Astrocyte (in vitro differentiated cells and primary cell): ENCODE measurements around the gene RRP36. TPM values are rescaled to one million over a fixed set of nuclear protein-coding genes. Genes with fewer than 3 reads are reported as not detected.

Experiments used
- DNase-seq: peaks from one replicate; pipeline ENCODE4 v3.0.0-alpha.2; 2010; ENCODE audit warnings: low read depth
- FAIRE-seq: peaks from 2 replicates; lab custom pipeline; 2011; peaks lifted over from hg19 to GRCh38; lab: Jason Lieb, UNC
- H2AFZ ChIP-seq: 2 replicates; pipeline ENCODE4 v1.6.0; 2012; ENCODE audit warnings: low read depth, low read length, inconsistent platforms
- H3K27ac ChIP-seq: 2 replicates; pipeline ENCODE4 v1.5.1; 2011; ENCODE audit warnings: low read depth, low read length, inconsistent platforms
- H3K27me3 ChIP-seq: 2 replicates; pipeline ENCODE4 v1.6.0; 2011; ENCODE audit warnings: low read length, inconsistent platforms; ENCODE audit not compliant: insufficient read depth
- H3K36me3 ChIP-seq: 2 replicates; pipeline ENCODE4 v1.5.1; 2011; ENCODE audit warnings: low read length, inconsistent platforms; ENCODE audit not compliant: insufficient read depth
- H3K4me1 ChIP-seq: 2 replicates; pipeline ENCODE4 v1.5.1; 2011; ENCODE audit warnings: low read length, inconsistent platforms; ENCODE audit not compliant: insufficient read depth
- H3K4me2 ChIP-seq: 2 replicates; pipeline ENCODE4 v1.6.0; 2012; ENCODE audit warnings: low read length, inconsistent platforms
- H3K4me3 ChIP-seq: 2 replicates; pipeline ENCODE4 v1.5.1; 2011; ENCODE audit warnings: low read depth, mild to moderate bottlenecking, low read length, inconsistent platforms; ENCODE audit not compliant: insufficient read depth
- H3K79me2 ChIP-seq: 2 replicates; pipeline ENCODE4 v1.6.0; 2012; ENCODE audit warnings: mild to moderate bottlenecking, low read length, inconsistent platforms; ENCODE audit not compliant: insufficient read depth
- H3K9ac ChIP-seq: 2 replicates; pipeline ENCODE4 v1.6.0; 2012; ENCODE audit warnings: mild to moderate bottlenecking, low read length, inconsistent platforms
- H3K9me3 ChIP-seq: 2 replicates; pipeline ENCODE4 v1.5.1; 2012; ENCODE audit warnings: low read depth, mild to moderate bottlenecking, low read length, inconsistent platforms; ENCODE audit not compliant: insufficient read depth
- H4K20me1 ChIP-seq: 2 replicates; pipeline ENCODE4 v1.6.0; 2012; ENCODE audit warnings: low read length, inconsistent platforms; ENCODE audit not compliant: insufficient read depth
- H3K27ac Mint-ChIP-seq: one replicate; pipeline ENCODE4 v1.8.0; 2021; ENCODE audit warnings: mild to moderate bottlenecking, mixed read lengths; ENCODE audit not compliant: unreplicated experiment
- H3K27me3 Mint-ChIP-seq: one replicate; pipeline ENCODE4 v1.8.0; 2021; ENCODE audit warnings: low read depth, mixed read lengths; ENCODE audit not compliant: unreplicated experiment
- H3K36me3 Mint-ChIP-seq: one replicate; pipeline ENCODE4 v1.8.0; 2021; ENCODE audit warnings: low read depth, mixed read lengths; ENCODE audit not compliant: unreplicated experiment
- H3K4me1 Mint-ChIP-seq: one replicate; pipeline ENCODE4 v1.8.0; 2021; ENCODE audit warnings: low read depth, mixed read lengths; ENCODE audit not compliant: unreplicated experiment
- H3K4me3 Mint-ChIP-seq: one replicate; pipeline ENCODE4 v1.8.0; 2021; ENCODE audit warnings: mild to moderate bottlenecking, moderate library complexity, mixed read lengths; ENCODE audit not compliant: unreplicated experiment
- H3K9me3 Mint-ChIP-seq: one replicate; pipeline ENCODE4 v1.8.0; 2021; ENCODE audit warnings: mild to moderate bottlenecking, mixed read lengths; ENCODE audit not compliant: unreplicated experiment
- EZH2 ChIP-seq: IDR thresholded peaks from 2 replicates; pipeline ENCODE4 v1.6.1; 2012; ENCODE audit warnings: mild to moderate bottlenecking, low read length, inconsistent platforms; ENCODE audit not compliant: insufficient read depth
- total RNA-seq: library from RNA; stranded (reverse); gene quantifications from 2 replicates; pipeline ENCODE4 v1.2.1, GENCODE V29; 2021
- TF ChIP-seq, protein P1 (sequence below): IDR thresholded peaks from 2 replicates; pipeline ENCODE4 v1.5.1; 2011; ENCODE audit warnings: low read depth, mild to moderate bottlenecking, inconsistent platforms, low read length, moderate library complexity; ENCODE audit not compliant: insufficient read depth

RRP36 gene
- total RNA-seq, 1 donor from 2014 or later: 77.9 TPM

DNA sequence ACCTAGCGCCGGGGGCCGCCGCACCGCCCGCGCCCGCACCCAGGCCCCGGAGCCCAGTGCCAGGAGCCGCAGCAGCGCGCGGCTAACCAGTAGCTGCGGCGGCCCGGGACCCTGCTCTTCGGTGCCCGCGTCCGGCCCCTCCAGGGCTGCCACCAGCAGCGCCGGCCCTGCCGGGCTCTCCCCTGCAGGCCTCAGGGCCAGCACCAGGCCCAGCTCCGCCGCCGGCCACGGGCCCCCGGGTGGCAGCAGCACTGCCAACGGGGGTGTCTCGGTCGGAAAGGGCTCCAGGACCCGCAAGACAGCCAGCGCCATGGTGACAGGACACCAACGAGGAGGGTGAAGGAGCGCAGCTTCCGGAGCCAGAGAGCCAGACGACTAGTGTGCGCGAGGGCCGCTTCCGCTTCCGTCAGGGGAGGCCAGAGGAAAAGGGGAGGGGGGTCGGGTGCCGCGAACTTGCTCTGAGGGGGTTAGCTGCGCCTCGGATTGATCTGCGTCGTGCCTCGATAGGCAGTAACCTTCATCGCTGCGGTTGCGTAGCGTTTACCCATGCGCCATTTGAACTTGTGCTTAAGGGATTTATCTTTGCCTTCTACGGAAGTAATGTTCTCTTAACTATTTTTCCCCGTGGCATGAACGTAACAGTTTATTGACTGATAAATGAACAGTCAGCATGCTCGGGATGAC is 42.4 kb upstream of the RRP36 start, which contains the start of gene PEX6:
PEX6 (minus strand) TSS at position 343 of the 684 bp plus-strand sequence; CDS start at position 312, 31 bp downstream.
- H3K4me1 Mint-ChIP-seq: peaks cover 12% of the 10 kb centered on the region
- peaks cover 7% of the 10 kb centered on the region for H3K36me3 Mint-ChIP-seq
- FAIRE-seq (no peak), DNase-seq (peak; percentile 73)
- no peaks in the 10 kb centered on the region for H3K27me3 ChIP-seq
- peak within 1 kb of the TSS; percentile 94 for H3K4me2 ChIP-seq
- peak within 1 kb of the TSS; percentile 92 for H3K4me3 Mint-ChIP-seq
- H3K9me3 Mint-ChIP-seq: no peaks in the 10 kb centered on the region
- H4K20me1 ChIP-seq: peaks cover 11% of the 10 kb centered on the region
- no peaks in the 10 kb centered on the region for H3K27me3 Mint-ChIP-seq
- no peak for TF ChIP-seq EZH2
- TF ChIP-seq, protein P1, sequence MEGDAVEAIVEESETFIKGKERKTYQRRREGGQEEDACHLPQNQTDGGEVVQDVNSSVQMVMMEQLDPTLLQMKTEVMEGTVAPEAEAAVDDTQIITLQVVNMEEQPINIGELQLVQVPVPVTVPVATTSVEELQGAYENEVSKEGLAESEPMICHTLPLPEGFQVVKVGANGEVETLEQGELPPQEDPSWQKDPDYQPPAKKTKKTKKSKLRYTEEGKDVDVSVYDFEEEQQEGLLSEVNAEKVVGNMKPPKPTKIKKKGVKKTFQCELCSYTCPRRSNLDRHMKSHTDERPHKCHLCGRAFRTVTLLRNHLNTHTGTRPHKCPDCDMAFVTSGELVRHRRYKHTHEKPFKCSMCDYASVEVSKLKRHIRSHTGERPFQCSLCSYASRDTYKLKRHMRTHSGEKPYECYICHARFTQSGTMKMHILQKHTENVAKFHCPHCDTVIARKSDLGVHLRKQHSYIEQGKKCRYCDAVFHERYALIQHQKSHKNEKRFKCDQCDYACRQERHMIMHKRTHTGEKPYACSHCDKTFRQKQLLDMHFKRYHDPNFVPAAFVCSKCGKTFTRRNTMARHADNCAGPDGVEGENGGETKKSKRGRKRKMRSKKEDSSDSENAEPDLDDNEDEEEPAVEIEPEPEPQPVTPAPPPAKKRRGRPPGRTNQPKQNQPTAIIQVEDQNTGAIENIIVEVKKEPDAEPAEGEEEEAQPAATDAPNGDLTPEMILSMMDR: no peak
- H3K79me2 ChIP-seq: peaks cover 24% of the 10 kb centered on the region
- peak within 1 kb of the TSS; percentile 85 for H2AFZ ChIP-seq
- no peaks in the 10 kb centered on the region for H3K36me3 ChIP-seq
- H3K9me3 ChIP-seq: no peaks in the 10 kb centered on the region
- peak within 1 kb of the TSS; percentile 87 for H3K27ac Mint-ChIP-seq
- peak within 1 kb of the TSS; percentile 76 for H3K4me3 ChIP-seq
- H3K9ac ChIP-seq: peak within 1 kb of the TSS; percentile 83
- peaks cover 16% of the 10 kb centered on the region for H3K4me1 ChIP-seq
- H3K27ac ChIP-seq: peak within 1 kb of the TSS; percentile 58

DNA sequence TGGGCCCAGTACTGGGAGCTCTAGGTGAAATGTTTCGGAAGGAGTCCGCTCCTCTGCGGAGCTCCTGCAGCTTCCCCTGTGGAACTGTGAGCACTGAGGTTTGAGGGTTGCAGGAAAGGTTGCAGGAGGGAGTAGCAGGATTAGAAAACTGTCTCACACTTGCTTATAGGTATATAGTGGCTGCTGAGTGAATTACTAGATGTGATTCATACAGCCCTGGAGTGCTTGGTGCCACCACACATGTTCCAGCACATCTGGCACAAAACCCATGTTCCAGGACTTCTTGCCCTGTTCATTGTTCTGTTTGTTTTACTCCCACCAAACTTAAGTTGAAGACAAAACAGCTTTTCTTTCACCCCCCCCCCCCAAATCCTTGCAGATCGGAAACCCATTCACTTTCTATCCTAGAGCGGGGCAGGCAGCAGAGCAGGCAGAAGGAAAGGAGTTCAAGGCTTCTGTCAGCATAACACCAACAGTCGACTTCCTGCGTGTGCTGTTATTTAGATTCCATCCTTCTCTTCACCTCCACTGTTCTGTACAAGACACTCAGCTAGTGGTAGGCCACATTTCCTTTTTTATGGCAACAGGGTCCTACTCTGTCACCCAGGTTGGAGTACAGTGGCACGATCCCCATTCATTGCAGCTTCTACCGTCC is 41.8 kb upstream of the RRP36 start:
- Histone ChIP-seq H2AFZ (peak overlapping the region; percentile 85), H3K27ac (peak overlapping the region; percentile 58)
- TF ChIP-seq EZH2: no peak
- TF ChIP-seq, protein P1: no peak

More for the DNA sequence above, 41.8 kb upstream of the RRP36 start:
- Mint-ChIP-seq H3K4me3 (peak overlapping the region; percentile 92), H3K9me3 (no peaks in the 10 kb centered on the region), H3K27me3 (no peaks in the 10 kb centered on the region), H3K4me1 (peaks cover 12% of the 10 kb centered on the region), H3K36me3 (peaks cover 6% of the 10 kb centered on the region), H3K27ac (peak overlapping the region; percentile 78)
- peak overlapping the region; percentile 94 for H3K4me2 ChIP-seq
- peak; percentile 25 for DNase-seq
- peak overlapping the region; percentile 76 for H3K4me3 ChIP-seq
- no peaks in the 10 kb centered on the region for H3K36me3 ChIP-seq
- peaks cover 16% of the 10 kb centered on the region for H3K4me1 ChIP-seq
- no peaks in the 10 kb centered on the region for H3K9me3 ChIP-seq
- H3K9ac ChIP-seq: peak overlapping the region; percentile 83
- peaks cover 11% of the 10 kb centered on the region for H4K20me1 ChIP-seq
- H3K79me2 ChIP-seq: peaks cover 24% of the 10 kb centered on the region
- H3K27me3 ChIP-seq: no peaks in the 10 kb centered on the region
- FAIRE-seq: no peak
